Stomach (tissue), 4 donors: ENCODE data around the gene PLA2G4F.

Source experiments
- CTCF ChIP-seq, 7 experiments: fragments of 450-650 bp in 4 of 7; fragments of 200-600 bp in 3 of 7; sonication (generic) in 3 of 7; IDR thresholded peaks; one replicate each; pipeline ENCODE4 v1.5.1; 2016 to 2019; ENCODE audit warnings: antibody characterized with exemption in 7 of 7, control low read depth in 2 of 7, mild to moderate bottlenecking in 1 of 7
- POLR2A ChIP-seq, 4 donors: fragments of 450-650 bp; IDR thresholded peaks; one replicate each; pipeline ENCODE4 v1.6.1; 2016; ENCODE audit warnings: antibody characterized with exemption in 4 of 4, control low read depth in 2 of 4, mild to moderate bottlenecking in 1 of 4, moderate library complexity in 1 of 4

DNA sequence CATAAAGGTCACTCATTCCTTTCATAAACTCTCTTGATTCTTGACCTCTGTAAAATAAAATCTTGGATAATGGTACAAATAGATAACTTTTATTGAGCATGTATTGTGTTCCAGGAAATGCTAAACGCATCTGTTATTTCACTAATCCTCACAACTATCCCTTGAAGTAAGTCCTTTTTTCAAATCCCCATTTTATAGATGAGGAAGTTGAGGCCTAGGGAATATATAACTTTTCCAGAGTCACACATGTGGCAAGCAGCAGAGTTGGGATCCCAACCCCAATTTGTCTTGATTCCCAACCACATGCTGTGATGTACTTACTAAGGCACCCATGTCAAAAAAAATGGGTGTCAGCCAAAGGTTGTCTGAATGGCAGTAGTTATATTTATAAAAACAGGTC is 45.4 kb upstream of the PLA2G4F start:
- TF ChIP-seq CTCF (IDR thresholded peaks at IDR 0.05) (no peak), POLR2A (IDR thresholded peaks at IDR 0.05) (no peak)
